Breast epithelium (tissue), 3 donors: Measurements from ENCODE around the gene PCDH9.

ENCODE experiments used
- CTCF ChIP-seq, 3 donors: fragments of 450-650 bp; IDR thresholded peaks; one replicate each; pipeline ENCODE4 v1.5.1; 2016 to 2017; ENCODE audit warnings: antibody characterized with exemption in 3 of 3, mild to moderate bottlenecking in 3 of 3, moderate library complexity in 3 of 3
- POLR2A ChIP-seq: fragments of 450-650 bp; IDR thresholded peaks from one replicate; pipeline ENCODE4 v1.6.1; 2016; ENCODE audit warnings: antibody characterized with exemption, mild to moderate bottlenecking, moderate library complexity
- POLR2AphosphoS5 ChIP-seq, 3 donors: sonication (generic); formaldehyde crosslinking; IDR thresholded peaks; one replicate each; pipeline ENCODE4 v1.6.1; 2017; ENCODE audit warnings: antibody characterized with exemption in 3 of 3

- TF ChIP-seq POLR2A: no peak
- TF ChIP-seq CTCF (IDR thresholded peaks at IDR 0.05): no peak
- no peak for TF ChIP-seq POLR2AphosphoS5 (IDR thresholded peaks at IDR 0.05)
Observed at GRCh38 chr13:66673401-66673800, 556.7 kb downstream of the PCDH9 start.
